Glutamatergic neuron (in vitro differentiated cells): Measurements from ENCODE around the gene CRYBB1. TPM values are rescaled to one million over a fixed set of nuclear protein-coding genes. Genes with fewer than 3 reads are reported as not detected.

Experiments used
- DNase-seq: peaks from one replicate; pipeline ENCODE4 v3.0.0; 2022
- H3K27ac Mint-ChIP-seq: one replicate; pipeline ENCODE4 v1.8.0; 2020; ENCODE audit warnings: mild to moderate bottlenecking, mixed read lengths, inconsistent platforms; ENCODE audit not compliant: unreplicated experiment
- H3K27me3 Mint-ChIP-seq: one replicate; pipeline ENCODE4 v1.8.0; 2020; ENCODE audit warnings: mild to moderate bottlenecking, moderate library complexity, mixed read lengths, inconsistent platforms; ENCODE audit not compliant: unreplicated experiment
- H3K36me3 Mint-ChIP-seq: one replicate; pipeline ENCODE4 v1.8.0; 2020; ENCODE audit warnings: mild to moderate bottlenecking, mixed read lengths, inconsistent platforms; ENCODE audit not compliant: unreplicated experiment
- H3K4me1 Mint-ChIP-seq: one replicate; pipeline ENCODE4 v1.8.0; 2020; ENCODE audit warnings: mild to moderate bottlenecking, low read depth, mixed read lengths, inconsistent platforms; ENCODE audit not compliant: unreplicated experiment
- H3K4me3 Mint-ChIP-seq: one replicate; pipeline ENCODE4 v1.8.0; 2020; ENCODE audit warnings: mild to moderate bottlenecking, mixed read lengths, inconsistent platforms; ENCODE audit not compliant: unreplicated experiment
- H3K9me3 Mint-ChIP-seq: one replicate; pipeline ENCODE4 v1.8.0; 2020; ENCODE audit warnings: mild to moderate bottlenecking, moderate library complexity, mixed read lengths, inconsistent platforms; ENCODE audit not compliant: unreplicated experiment
- long read RNA-seq: library from polyadenylated mRNA; unstranded; transcript quantifications from one replicate; pipeline ENCODE4 v2.0.0, GENCODE V29; 2020; ENCODE audit not compliant: unreplicated experiment
- total RNA-seq: library from RNA; stranded (reverse); fragmentation: NEBNext Ultra II Directional; extraction: Animal tissue kit (Norgen Biotek cat#: 25700); gene quantifications from one replicate; pipeline ENCODE4 v1.2.1, GENCODE V29; 2021; ENCODE audit not compliant: unreplicated experiment
- TF ChIP-seq, protein P1 (sequence below): fragments of 200-600 bp; sonication (generic); IDR thresholded peaks from one replicate; pipeline ENCODE4 v1.5.0; 2021; ENCODE audit not compliant: partially characterized antibody, unreplicated experiment

The CRYBB1 gene
- not detected for total RNA-seq
- long read RNA-seq: 0 reads

DNA sequence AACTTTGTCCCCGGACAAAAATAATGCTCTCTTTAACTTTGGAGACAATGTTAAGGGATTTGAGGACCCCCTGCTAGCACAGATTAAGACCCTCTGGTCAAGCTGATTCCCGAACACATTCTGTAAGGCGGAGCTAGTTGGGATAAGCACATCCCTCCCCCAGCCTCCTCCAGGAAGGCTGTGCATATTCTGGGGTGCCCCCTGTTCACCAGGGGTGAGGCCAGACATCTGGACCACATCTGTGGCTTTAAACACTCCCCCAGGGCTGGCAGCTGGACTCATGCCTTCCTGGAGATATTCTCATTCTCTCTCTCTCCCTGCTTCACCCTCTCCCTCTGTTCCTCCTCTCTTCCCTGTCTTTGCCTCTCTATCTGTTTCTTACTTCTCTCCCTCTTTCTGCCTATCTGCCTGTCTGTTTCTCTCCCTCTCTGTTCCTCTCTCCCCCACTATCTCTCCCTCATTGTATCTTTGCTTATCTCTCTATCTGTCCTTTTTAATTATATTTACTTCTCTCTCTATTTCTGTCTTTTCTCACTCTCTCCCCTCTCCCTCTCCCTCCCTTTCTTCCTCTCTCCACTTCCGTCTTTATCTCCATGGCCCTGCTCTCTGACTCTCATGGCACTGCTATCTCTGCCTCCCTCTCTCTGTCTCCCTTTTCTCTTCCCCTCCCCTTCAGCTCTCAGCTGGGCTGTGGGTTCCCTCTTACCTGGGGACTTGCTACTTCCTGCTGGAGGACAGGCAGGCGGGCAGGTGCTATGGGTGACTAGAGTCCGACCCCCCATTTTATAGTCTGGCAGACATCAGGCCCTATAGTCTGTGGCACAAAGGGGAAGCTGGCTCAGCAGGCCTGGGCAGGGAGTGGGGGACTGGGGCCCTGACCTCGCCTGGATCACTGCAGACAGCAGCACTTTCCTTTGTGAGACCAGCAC, at the start of gene CRYBB1:
CRYBB1 (minus strand) TSS at position 757 of the 929 bp plus-strand sequence. CDS start 1,708 bp downstream, outside the sequence.
- Mint-ChIP-seq H3K27ac (no peak within 1 kb of the TSS), H3K4me1 (peaks cover 10% of the 10 kb centered on the region), H3K27me3 (peaks cover 8% of the 10 kb centered on the region), H3K4me3 (no peak within 1 kb of the TSS), H3K36me3 (no peaks in the 10 kb centered on the region), H3K9me3 (peaks cover 2% of the 10 kb centered on the region)
- TF ChIP-seq, protein P1, sequence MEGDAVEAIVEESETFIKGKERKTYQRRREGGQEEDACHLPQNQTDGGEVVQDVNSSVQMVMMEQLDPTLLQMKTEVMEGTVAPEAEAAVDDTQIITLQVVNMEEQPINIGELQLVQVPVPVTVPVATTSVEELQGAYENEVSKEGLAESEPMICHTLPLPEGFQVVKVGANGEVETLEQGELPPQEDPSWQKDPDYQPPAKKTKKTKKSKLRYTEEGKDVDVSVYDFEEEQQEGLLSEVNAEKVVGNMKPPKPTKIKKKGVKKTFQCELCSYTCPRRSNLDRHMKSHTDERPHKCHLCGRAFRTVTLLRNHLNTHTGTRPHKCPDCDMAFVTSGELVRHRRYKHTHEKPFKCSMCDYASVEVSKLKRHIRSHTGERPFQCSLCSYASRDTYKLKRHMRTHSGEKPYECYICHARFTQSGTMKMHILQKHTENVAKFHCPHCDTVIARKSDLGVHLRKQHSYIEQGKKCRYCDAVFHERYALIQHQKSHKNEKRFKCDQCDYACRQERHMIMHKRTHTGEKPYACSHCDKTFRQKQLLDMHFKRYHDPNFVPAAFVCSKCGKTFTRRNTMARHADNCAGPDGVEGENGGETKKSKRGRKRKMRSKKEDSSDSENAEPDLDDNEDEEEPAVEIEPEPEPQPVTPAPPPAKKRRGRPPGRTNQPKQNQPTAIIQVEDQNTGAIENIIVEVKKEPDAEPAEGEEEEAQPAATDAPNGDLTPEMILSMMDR: no peak
- no peak for DNase-seq

DNA sequence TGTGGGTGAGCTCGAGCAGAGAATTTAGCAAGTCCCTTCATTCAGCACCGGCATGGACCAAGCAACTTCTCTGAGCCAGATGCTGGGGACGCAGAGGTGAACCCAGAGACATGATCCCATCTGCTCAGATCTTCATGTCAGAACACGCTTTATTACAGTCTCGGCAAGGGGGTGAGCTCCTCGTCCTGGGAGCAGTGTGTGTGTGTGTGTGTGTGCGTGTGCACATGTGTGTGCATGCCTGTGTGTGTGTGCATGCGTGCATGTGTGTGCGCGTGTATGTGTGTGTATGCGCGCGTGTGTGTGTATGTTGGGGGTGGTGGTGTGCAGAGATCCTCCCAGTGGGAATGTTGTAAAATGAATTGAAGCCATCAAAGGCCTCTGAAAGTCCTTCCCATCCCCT, 49.3 kb upstream of the CRYBB1 start:
- TF ChIP-seq, protein P1: no peak
- Mint-ChIP-seq H3K4me1 (peaks cover 64% of the 10 kb centered on the region), H3K9me3 (peaks cover 18% of the 10 kb centered on the region), H3K27ac (peak overlapping the region; percentile 96), H3K27me3 (peaks cover 18% of the 10 kb centered on the region), H3K36me3 (no peaks in the 10 kb centered on the region), H3K4me3 (peak overlapping the region; percentile 49)
- DNase-seq: no peak

DNA sequence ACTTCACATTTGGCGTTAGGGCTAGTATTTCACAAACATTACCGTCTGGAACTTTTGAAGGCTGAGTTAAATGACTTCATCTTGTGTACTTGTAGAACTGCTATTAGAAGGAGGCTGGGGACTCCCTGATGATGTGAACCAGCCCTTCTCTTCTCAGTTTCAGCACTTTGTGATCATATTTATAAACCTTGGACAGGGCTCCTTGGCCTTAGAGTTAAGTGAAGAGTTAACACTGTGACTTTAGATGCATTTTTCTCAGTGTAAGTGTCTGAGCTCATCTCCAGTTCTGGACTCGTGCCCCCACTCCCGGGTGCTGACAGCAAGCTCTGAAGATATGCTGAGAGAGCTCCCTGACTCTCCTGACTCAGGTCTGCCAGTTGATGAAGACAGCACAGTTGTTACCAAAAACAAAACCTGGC, 48.0 kb upstream of the CRYBB1 start:
- Mint-ChIP-seq H3K9me3 (peaks cover 21% of the 10 kb centered on the region), H3K36me3 (no peaks in the 10 kb centered on the region), H3K27ac (peak overlapping the region; percentile 76), H3K27me3 (peaks cover 14% of the 10 kb centered on the region), H3K4me3 (peak overlapping the region; percentile 30), H3K4me1 (peaks cover 63% of the 10 kb centered on the region)
- TF ChIP-seq, protein P1: no peak
- DNase-seq: no peak

DNA sequence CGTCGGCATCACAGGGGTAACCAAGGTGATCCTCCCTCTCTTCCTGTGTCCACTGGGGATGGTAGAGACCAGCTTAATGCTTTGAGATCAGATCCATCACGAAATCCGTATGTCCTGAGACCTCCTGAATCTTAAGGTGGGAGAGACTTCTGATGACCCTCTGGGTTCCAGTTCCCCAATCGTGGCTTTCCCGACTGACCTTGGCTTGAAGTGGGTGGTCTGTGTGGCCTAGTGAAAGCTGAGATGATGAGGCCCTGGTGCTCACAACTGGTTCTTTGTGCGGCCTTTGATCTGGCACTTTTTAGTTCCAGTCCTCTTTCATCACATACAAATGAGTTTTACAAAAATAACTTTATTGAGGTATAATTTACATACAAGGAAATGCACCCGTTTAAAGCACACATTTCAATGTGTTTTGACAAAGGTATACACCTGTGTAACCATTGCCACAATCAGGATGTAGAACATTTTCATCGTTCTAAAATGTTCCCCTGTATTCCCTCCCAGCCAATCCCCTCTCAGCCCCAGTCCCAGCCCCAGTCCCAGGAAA, 45.6 kb upstream of the CRYBB1 start:
- H3K36me3 Mint-ChIP-seq: no peaks in the 10 kb centered on the region
- H3K4me1 Mint-ChIP-seq: peaks cover 50% of the 10 kb centered on the region
- peaks cover 24% of the 10 kb centered on the region for H3K9me3 Mint-ChIP-seq
- TF ChIP-seq, protein P1: no peak
- no peak for DNase-seq
- H3K27ac Mint-ChIP-seq: peak overlapping the region; percentile 30
- H3K4me3 Mint-ChIP-seq: peak overlapping the region; percentile 56
- H3K27me3 Mint-ChIP-seq: peaks cover 16% of the 10 kb centered on the region
